NCI-H2171 (cell line): Measurements from ENCODE around the gene TSC2.

ENCODE experiments used
- DNase-seq: peaks from one replicate; lab custom pipeline; 2025; lab: John Stamatoyannopoulos, UW

Gene TSC2

GRCh38 chr16:2047330-2048115, at the start of gene TSC2, which contains the start of gene NTHL1:
TSS of gene TSC2 (plus strand) at chr16:2047985. CDS start at chr16:2048616, 631 bp downstream.
TSS of gene NTHL1 (minus strand) at chr16:2047834. CDS start at chr16:2047823, 11 bp downstream.
- DNase-seq, result peak; percentile 92

DNA sequence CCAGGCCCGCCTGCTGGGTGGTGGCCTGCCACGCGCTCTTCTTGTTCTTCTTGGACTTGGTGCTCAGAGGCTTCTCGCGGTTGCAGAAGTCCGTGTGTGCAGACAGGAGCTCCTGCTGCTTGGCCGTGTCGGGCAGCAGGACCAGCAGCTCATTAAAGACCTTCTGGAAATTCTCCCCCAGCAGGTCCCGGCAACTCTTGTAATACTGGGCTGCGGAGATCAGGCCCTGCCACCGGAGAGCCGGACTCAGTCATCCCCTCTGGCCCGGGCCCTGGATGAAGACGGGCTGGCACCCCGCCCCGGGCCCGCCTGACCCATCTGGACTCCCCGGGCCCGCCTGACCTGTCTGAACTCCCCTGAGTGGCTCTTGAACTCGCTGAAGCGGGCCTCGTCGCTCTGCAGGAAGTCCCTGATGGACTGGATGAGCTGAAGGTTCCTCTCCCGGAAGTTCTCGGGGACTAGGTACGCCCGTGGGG, 49.4 kb upstream of the TSC2 start:
- no peak for DNase-seq

GRCh38 chr16:1998852-1999801, 48.7 kb upstream of the TSC2 start:
- DNase-seq, result no peak

GRCh38 chr16:1999866-2000514, 47.8 kb upstream of the TSC2 start:
- DNase-seq, result no peak

DNA sequence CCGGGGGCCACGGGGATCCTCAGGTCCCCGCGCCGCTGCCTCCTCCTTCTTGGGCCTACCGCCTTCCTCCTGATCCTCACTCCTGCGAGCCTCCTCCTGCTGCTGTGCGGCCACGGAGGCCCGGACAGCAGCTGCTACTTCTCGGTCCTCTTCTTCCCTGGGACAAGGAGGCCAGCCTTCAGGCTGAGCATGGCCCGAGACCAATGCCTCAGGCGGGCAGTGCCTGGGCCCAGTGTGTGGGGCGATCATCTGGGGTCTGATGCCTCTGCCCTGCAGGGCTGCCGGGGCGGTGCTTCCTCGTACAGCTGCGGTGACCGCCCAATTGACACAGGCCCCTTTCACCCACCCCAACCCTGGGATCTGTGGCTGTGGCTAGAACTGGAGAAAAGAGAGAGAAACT, 46.8 kb upstream of the TSC2 start:
- DNase-seq, result no peak

- no peak for DNase-seq
Observed at GRCh38 chr16:2001456-2002355, 46.1 kb upstream of the TSC2 start.

DNA sequence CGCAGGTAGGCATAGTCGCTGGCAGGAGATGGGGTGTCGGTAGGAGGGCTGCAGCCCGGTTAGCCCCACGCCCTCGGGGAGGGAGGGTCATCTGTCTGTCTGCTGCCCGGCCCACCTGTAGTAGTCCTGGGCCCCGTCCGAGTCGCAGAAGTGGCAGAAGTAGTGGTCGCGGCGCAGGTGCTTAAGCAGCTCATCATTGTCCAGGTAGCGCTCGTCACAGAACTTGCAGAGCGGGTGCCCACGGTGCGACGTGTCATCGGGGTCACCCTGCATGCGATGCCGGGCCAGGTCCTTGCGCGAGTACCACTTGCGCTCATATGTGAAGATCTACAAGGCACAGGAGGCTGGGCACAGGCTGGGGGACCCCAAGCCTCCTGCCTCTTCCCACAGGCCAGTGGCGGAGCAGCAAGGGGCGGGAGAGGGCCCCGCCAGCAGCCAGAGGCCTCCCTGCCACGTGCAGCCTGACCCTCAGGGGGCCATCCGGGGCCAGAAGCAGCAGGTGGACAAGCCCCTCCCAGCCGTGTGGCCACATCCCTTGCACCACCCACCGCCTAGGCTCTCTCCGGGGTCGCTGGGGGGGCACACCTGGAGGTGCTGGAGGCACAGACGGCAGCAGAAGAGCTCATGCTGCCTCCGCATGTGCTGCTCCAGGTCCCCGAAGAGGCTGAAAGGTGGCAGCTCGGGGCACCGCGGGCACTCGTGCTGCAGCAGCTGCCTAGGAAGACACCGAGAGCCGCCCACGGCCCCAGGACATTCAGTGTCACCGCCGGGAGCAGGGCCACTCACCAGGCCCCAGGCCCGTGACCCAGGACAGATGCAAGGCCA, 45.2 kb upstream of the TSC2 start:
- DNase-seq, result no peak

DNA sequence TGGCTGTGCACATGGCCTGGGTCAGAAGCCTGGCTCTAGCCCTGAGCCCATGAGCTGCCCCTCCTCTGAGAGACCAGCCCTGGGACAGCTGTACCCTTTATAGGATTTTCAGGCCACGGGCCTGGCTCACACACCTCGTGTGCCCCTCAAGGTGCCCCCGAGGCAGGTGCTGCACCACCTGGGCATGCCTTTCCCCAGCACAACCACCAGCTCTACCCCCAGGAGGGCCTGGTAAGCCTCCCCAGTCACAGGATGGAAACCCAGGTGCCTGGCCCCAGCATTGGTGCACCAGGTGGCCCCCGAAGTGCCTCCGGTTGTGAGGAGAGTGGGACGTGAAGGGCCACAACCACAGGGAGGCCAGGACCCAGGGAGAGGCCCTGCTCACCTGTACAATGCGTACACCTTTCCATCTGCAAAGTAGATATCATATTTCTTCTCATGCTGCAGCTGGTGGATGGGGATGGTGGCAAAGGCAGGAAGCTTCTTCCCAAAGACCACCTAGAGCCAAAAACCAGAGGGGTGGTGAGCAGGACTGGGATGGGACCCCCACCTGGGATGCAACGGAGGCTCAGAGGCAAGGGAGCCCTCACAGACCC, 44.5 kb upstream of the TSC2 start:
- no peak for DNase-seq

DNA sequence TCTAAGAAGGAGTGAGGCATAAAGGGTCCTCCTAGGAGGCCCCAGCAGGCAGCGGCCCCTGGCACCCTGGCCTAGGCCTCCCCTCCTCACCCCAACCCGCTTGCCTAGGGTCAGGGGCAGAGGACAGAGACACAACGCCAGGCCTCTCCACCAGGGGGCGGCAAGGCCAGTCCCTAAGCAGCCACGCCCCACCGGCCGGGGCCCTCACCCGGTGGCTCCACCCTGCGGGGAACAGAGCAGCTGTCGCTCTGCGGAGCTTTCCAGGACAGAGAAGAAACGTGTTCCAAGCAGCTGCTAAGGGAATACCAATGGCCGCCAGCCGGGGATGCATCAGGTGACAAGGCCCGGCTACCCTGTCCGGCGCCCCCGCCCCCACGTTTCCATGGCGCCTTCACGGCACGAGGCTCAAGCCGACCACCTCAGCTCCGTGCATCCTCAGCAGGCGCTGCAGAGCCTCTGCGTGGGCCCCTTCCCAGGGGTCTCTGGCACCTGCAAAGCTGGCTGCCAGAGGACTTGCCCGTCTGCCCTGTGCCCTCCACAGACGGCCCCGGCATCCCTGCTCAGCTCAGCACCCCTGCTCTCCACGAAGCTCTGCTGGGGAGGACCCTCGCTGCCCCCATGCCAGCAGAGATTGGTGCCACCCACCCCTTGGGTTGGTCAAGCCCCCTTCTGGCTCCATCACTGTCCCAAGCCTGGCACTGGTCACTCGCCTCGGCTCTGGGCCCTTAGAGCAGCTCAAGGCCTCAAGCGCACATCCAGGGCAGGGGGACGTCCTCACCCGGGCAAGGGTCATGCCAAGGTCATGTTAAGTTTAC, 43.8 kb upstream of the TSC2 start:
- peak; percentile 96 for DNase-seq

DNA sequence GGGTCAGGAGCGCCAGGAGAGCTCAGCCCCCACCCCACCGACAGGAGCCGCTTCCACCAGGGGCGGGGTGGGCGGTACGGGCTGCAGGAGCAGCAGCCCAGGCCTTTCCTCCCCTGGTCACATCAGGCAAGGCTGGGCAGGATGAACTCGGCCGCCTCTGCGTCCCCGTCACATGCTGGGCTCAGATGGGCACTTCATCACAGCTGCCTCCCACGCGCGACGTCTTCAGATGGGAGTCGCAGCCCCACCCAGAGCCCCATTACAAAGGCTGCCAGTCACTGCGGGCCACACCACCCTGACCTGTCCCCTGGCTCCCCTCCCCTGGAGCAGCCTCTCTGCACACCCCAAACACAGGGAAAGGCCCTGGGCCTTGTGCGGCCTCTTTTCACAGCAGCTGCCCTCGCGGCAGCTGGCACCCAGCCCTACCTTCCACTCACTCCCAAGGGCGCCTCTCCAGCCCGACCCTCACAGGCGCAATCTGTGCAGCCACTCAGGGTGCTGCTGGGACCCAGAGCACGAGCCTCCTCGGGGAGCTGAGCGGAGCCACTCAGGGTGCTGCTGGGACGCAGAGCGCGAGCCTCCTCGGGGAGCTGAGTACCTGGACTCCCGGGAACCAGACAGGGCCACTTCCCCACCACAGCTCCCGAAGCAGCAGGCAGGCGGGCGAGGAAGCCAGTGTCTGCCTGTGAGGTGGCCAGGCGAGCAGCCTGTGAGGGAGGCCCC, 42.8 kb upstream of the TSC2 start:
- peak; percentile 55 for DNase-seq

DNA sequence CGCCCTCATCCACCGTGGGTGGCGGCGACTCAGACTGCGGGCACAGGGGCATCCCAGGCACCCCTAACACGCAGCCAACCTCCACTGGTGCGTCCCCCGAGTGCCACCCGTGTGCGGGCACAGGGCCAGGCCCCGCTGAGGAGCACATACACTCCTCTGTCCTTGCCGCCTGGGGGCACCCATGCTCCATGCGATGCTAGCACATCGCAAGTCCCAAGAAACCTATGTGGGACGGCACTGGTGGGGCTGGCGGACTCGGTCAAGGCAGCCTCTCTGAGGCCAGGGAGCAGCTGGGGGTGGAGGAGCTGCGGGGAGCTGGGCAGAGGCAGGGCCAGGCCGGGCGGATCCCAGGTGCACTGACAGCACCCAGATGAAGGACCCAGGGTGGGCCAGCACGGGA, 42.1 kb upstream of the TSC2 start:
- DNase-seq, result no peak

DNA sequence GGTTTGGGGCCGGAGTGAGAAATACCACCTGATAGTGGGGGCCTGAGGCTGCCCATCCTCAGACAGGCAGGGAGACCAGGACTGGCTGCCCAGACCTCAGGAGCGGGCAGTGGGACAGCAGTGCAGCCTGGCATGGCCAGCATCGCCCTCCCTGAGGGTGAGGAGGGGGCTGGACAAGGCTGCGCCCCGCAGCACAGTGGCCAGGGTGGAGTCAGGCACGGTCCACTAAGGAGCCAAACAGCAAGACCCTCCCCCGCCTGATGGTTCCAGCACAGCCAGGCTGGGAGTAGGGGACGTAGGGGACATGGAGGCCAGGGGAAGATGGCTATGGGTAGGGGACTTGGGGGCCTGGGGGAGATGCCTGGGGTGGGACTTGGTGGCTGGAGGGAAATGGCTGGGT, 41.5 kb upstream of the TSC2 start:
- DNase-seq, result no peak

DNA sequence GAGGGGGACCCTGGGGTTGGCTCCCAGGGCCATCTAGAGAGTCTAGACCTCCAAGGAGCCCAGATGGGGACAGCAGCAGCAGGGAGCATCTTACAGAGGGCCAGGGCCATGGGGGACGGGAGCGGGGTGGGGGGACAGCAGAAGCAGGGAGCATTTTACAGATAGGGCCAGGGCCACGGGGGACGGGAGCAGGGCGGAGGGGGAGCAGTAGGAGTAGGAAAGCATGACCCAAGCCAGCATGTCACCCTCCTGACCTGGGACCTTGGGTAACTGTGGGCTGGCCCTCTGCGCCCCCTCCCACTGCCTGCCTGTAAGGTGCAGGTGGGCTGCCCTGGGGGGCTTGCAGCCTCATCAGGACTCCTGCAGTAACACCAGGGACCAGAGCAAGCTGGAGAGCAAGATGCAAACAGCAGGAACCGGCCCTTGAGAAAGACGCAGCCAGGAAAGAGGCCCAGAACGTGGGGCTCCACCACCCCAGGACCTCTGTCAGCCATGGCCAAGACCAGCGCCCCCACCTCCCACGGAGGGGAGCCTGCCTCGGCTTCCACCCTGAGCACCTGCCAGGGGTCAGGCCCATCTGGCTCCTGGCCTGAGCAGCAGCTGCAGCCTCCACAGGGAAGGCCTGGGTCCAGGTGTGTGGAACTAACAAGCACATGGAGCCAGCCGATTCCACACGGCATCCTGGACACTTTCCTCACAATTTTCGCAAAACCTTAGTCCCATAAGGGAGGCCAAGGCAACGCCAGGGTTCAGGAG, 40.5 kb upstream of the TSC2 start:
- DNase-seq, result no peak

DNA sequence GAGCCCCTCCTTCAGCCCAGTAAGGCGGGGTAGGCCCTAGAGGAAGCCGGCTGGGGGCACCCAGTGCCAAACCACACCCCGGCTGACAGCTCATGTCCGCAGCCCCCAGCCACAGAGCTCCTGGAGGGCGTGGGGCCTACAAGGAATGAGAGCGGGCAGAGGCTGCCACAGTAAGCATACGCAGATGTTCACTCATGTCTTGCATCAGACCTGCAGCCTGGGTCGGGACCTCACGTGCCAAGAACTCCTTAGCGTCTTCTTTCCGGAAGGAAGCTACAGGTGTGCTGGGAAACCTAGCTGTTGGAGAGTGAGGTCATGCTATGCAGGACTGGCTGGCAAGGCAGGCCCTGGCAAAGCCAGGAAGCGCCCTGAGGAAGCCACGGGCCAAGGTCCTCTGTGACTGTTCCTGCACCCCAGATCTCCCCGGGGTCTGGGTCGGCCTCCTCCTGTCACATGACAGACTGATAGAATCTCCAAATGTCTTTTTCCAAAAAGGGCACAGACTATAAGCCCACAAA, 39.7 kb upstream of the TSC2 start:
- DNase-seq, result no peak

GRCh38 chr16:2008631-2009163, 39.1 kb upstream of the TSC2 start:
- no peak for DNase-seq

DNA sequence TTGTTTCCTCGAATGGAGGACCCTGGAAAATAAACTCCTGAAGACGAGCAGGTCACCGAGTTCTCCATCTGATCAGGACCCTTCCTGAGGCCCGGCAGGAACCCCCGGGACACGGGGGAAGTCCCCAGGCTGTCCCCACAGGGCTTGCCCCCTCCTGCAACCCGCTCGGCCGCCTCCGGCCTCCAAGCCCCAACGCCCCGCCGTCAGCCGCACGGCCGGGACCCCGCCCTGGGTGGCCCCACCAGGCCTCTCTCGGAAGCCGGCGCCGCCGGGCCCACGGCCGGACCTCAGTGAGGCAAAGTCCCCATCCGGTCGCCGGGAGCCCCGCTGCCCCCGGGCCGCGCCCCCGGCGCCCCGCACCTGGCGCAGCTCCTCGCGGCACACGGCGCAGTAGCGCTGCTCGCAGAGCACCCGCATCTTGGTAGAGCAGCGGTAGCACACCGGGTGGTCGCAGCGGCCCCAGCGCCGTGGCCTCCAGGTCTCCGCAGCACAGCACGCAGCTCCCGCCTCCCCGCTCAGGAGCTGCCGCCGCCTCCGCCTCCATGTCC, 38.5 kb upstream of the TSC2 start:
- DNase-seq, result no peak
